H1 (cell line): ENCODE measurements around the gene ZDHHC3. TPM values are rescaled to one million over a fixed set of nuclear protein-coding genes. Genes with fewer than 3 reads are reported as not detected.

Experiments
- ATF3 ChIP-seq: IDR thresholded peaks from 2 replicates; pipeline ENCODE4 v1.6.1; 2011; ENCODE audit warnings: low read depth, mild to moderate bottlenecking, low read length; ENCODE audit not compliant: insufficient read depth
- CBX8 ChIP-seq: fragments of 300-800, 300-1000 bp; sonication (generic); IDR thresholded peaks from 2 replicates; pipeline ENCODE4 v1.7.1; 2016; ENCODE audit warnings: low read depth, low read length, borderline replicate concordance
- RAD21 ChIP-seq, 2 experiments: IDR thresholded peaks in 1 of 2; conservative IDR thresholded peaks in 1 of 2; 2 replicates each; pipeline ENCODE4 v1.6.1; 2011; ENCODE audit warnings: low read depth in 2 of 2, low read length in 2 of 2, improper control_type of control experiment in 1 of 2, inconsistent platforms in 1 of 2, mild to moderate bottlenecking in 1 of 2, moderate library complexity in 1 of 2
- SIN3A ChIP-seq, 2 experiments: IDR thresholded peaks in 1 of 2; conservative IDR thresholded peaks in 1 of 2; 2 replicates each; pipeline ENCODE4 v1.6.1; 2011 to 2012; ENCODE audit warnings: low read length in 2 of 2, improper control_type of control experiment in 1 of 2, low read depth in 1 of 2, mild to moderate bottlenecking in 1 of 2
- SP1 ChIP-seq: IDR thresholded peaks from 2 replicates; pipeline ENCODE4 v1.6.1; 2011; ENCODE audit warnings: low read depth, low read length
- TCF12 ChIP-seq: IDR thresholded peaks from 2 replicates; pipeline ENCODE4 v1.6.1; 2011; ENCODE audit warnings: low read depth, mild to moderate bottlenecking, low read length
- polyA plus RNA-seq, 7 experiments: library from polyadenylated mRNA; depleted of rRNA in 3 of 7; stranded (reverse) in 5 of 7; unstranded in 2 of 7; fragments of >200 nt in 5 of 7; fragments of 200-250 nt in 2 of 7; gene quantifications; 1 replicate in 5 of 7; 2 replicates in 1 of 7; 4 replicates in 1 of 7; pipeline versions ENCODE4 v1.2.1 to v1.2.3, GENCODE V29; 2011 to 2013; ENCODE audit warnings: missing spikeins in 2 of 7, mixed read lengths in 2 of 7
- total RNA-seq: library from RNA; stranded (reverse); fragmentation: NEBNext Ultra II Directional; extraction: Animal tissue kit (Norgen Biotek cat#: 25700); gene quantifications from 2 replicates; pipeline ENCODE4 v1.2.1, GENCODE V29; 2021

ZDHHC3 gene
- total and polyA plus RNA-seq, 2 of the 8 experiments (the other 6 are each of a cell fraction or from before 2014, with no cell fraction given) = 77.4 to 88.7 TPM

DNA sequence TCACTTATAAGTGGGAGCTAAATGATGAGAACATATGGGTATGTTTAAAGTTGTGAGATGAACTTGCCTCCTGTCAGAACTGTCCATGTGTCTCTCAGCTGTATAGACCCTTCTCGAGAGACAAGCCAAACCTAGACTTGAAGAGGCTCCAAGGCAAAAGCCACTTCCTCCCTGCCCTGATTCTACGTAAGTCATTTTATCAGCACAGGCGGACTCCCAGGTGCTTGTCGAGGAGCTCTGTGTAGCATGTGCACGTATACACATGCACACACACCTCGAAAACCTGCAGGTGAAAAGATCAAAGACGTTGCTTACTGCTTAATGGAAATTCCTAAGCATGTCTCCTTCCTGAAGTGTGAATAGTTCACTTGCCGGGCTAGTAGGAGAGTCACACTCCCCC is 44.6 kb upstream of the ZDHHC3 start (continued):
- TF ChIP-seq ATF3 (no peak), CBX8 (no peak), TCF12 (no peak), RAD21 (IDR thresholded peaks at IDR 0.05 in 1 of 2, conservative IDR thresholded peaks at IDR 0.05 in 1 of 2; ENCODE audit: low read depth in 2 of 2, low read length in 2 of 2) (no peak), SP1 (no peak), SIN3A (conservative IDR thresholded peaks at IDR 0.05 in 1 of 2, IDR thresholded peaks at IDR 0.05 in 1 of 2; ENCODE audit: low read depth in 1 of 2, low read length in 2 of 2) (no peak)
